ENCODE measurements around the gene CTNNA2. TPM values are rescaled to one million over a fixed set of nuclear protein-coding genes. Genes with fewer than 3 reads are reported as not detected.

CTNNA2 gene
- total RNA-seq, 1 donor from 2014 or later, result 2.9 TPM

DNA sequence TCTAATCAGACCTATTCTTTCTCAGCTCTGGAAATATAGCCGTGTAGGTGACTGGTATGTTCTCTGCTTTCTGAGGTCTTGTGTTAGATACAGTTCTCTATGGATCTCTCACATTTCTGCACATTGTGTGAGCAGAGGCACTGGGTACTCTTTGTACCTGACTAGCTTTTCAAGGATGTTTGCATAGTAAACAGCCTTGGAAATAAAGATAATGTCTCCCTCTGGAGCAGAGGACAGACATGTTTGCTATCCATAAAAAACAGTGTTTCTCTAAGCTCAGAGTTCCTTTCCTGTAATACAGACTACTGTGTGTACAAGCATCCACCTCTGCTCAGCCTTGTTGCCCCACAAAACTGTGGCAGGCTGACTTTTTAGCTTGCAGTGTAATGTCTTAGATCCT is 279.2 kb downstream of the CTNNA2 start:
- no peaks in the 10 kb centered on the region for H3K9me3 ChIP-seq
- H3K36me3 ChIP-seq, result no peaks in the 10 kb centered on the region
- no peaks in the 10 kb centered on the region for H3K4me1 ChIP-seq
- TF ChIP-seq, protein P1, sequence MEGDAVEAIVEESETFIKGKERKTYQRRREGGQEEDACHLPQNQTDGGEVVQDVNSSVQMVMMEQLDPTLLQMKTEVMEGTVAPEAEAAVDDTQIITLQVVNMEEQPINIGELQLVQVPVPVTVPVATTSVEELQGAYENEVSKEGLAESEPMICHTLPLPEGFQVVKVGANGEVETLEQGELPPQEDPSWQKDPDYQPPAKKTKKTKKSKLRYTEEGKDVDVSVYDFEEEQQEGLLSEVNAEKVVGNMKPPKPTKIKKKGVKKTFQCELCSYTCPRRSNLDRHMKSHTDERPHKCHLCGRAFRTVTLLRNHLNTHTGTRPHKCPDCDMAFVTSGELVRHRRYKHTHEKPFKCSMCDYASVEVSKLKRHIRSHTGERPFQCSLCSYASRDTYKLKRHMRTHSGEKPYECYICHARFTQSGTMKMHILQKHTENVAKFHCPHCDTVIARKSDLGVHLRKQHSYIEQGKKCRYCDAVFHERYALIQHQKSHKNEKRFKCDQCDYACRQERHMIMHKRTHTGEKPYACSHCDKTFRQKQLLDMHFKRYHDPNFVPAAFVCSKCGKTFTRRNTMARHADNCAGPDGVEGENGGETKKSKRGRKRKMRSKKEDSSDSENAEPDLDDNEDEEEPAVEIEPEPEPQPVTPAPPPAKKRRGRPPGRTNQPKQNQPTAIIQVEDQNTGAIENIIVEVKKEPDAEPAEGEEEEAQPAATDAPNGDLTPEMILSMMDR (IDR thresholded peaks at IDR 0.05), result no peak
- TF ChIP-seq POLR2AphosphoS5 (IDR thresholded peaks at IDR 0.05; ENCODE audit: insufficient read depth in 1 of 2, low read depth in 1 of 2) (no peak), POLR2A (IDR thresholded peaks at IDR 0.05) (no peak)
- H3K27me3 ChIP-seq, result no peaks in the 10 kb centered on the region
- no peak overlapping the region for H3K4me3 ChIP-seq
- intact Hi-C loops (cut with DNase I), result no loop called here
- DNase-seq (ENCODE audit: extremely low spot score in 2 of 2), result no peak
- H3K27ac ChIP-seq, result no peak overlapping the region

DNA sequence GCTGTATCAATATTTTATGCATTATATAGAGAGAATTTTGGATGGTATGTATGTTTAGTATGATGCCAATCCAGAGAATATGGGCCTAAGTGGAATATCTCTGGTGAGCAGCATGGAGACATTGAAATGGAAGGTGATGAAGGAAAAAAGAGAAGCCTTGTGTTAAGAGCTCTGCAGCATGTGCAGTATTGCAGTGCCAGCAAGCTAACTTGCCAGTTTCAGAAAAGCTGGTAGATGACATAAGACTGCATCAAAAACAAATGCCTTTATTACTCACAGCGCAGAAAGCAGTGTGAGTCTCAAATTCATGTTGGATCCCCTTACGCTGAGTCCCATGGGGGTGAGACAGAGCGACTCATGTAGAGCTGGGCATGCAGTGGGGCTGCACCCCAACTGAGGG is 280.2 kb downstream of the CTNNA2 start:
- TF ChIP-seq, protein P1 (IDR thresholded peaks at IDR 0.05), result no peak
- TF ChIP-seq POLR2AphosphoS5 (IDR thresholded peaks at IDR 0.05; ENCODE audit: insufficient read depth in 1 of 2, low read depth in 1 of 2) (no peak), POLR2A (IDR thresholded peaks at IDR 0.05) (no peak)
- H3K27me3 ChIP-seq, result no peaks in the 10 kb centered on the region
- no peak for DNase-seq (ENCODE audit: extremely low spot score in 2 of 2)
- H3K36me3 ChIP-seq, result no peaks in the 10 kb centered on the region
- H3K27ac ChIP-seq, result no peak overlapping the region
- H3K4me3 ChIP-seq, result no peak overlapping the region
- intact Hi-C loops (cut with DNase I), result no loop called here
- H3K4me1 ChIP-seq, result no peaks in the 10 kb centered on the region
- H3K9me3 ChIP-seq, result no peaks in the 10 kb centered on the region

DNA sequence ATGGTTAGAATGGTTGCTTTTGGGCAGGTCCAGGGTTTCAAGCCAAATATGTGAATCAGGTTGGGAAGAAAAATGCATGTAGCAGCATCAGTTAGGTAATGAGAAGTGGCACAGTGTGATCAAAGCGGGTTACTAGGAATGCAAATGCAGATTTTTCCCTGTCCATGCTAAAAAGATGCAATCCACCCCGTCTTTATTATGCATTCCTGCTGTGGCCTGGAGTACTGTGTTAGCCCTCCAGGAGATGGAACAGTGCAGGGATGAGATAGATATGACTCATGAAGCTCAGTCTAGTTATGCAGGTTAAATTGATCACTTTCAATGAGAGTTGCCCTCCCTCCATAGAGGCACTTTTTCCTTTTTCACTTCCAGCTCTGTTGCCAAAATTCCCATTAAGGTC is 283.8 kb downstream of the CTNNA2 start:
- intact Hi-C loops (cut with DNase I), result no loop called here
- Histone ChIP-seq H3K36me3 (no peaks in the 10 kb centered on the region), H3K4me3 (no peak overlapping the region), H3K27ac (no peak overlapping the region), H3K4me1 (no peaks in the 10 kb centered on the region), H3K9me3 (no peaks in the 10 kb centered on the region), H3K27me3 (no peaks in the 10 kb centered on the region)
- TF ChIP-seq, protein P1 (IDR thresholded peaks at IDR 0.05), result no peak
- TF ChIP-seq POLR2A (IDR thresholded peaks at IDR 0.05), result no peak
- no peak for TF ChIP-seq POLR2AphosphoS5 (IDR thresholded peaks at IDR 0.05; ENCODE audit: insufficient read depth in 1 of 2, low read depth in 1 of 2)
- DNase-seq (ENCODE audit: extremely low spot score in 2 of 2), result no peak

DNA sequence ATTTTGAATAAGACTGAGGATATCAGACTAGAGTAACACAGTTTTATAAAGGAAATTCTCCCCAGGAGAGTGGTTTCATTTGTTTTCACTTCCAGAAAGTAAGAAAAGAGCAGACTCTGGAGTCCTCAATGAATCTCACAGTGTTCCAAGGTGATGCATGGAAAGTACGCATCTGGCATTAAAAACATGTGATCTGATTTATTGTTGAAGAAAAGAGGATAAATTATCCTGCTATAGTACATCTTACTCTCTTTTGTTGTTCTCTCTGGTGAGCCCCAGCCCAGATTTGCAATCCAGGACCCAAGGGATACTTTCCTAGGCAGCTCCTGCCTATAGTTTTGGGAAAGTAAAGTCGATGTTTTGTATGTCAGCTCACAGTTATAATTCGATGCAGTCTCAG is 285.9 kb downstream of the CTNNA2 start:
- H3K36me3 ChIP-seq, result no peaks in the 10 kb centered on the region
- H3K4me3 ChIP-seq, result no peak overlapping the region
- H3K27me3 ChIP-seq, result no peaks in the 10 kb centered on the region
- no peaks in the 10 kb centered on the region for H3K9me3 ChIP-seq
- no peak overlapping the region for H3K27ac ChIP-seq
- DNase-seq (ENCODE audit: extremely low spot score in 2 of 2), result no peak
- TF ChIP-seq POLR2A (IDR thresholded peaks at IDR 0.05), result no peak
- TF ChIP-seq POLR2AphosphoS5 (IDR thresholded peaks at IDR 0.05; ENCODE audit: insufficient read depth in 1 of 2, low read depth in 1 of 2), result no peak
- TF ChIP-seq, protein P1 (IDR thresholded peaks at IDR 0.05), result no peak
- no peaks in the 10 kb centered on the region for H3K4me1 ChIP-seq
- intact Hi-C loops (cut with DNase I), result no loop called here

DNA sequence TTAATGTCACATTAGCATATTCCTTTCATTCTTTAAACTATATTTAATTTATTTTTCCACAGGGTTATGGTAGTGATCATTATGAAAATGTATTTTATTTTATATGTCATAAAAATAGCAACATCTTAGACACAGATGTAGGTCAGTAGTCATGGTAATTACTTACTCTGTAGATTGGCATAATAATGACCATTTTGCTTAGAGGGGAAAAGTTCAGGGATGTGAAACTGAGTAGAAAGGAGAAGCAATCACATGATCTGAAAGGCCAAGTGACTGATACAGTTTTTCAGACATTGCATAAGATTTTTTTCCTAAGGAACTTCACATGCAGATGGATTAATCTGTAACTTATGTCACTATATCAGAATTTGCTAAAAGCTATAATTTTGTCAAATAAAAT is 286.9 kb downstream of the CTNNA2 start:
- Histone ChIP-seq H3K27ac (no peak overlapping the region), H3K9me3 (no peaks in the 10 kb centered on the region), H3K4me1 (no peaks in the 10 kb centered on the region), H3K27me3 (no peaks in the 10 kb centered on the region), H3K36me3 (no peaks in the 10 kb centered on the region), H3K4me3 (no peak overlapping the region)
- intact Hi-C loops (cut with DNase I), result no loop called here
- TF ChIP-seq, protein P1 (IDR thresholded peaks at IDR 0.05), result no peak
- no peak for TF ChIP-seq POLR2AphosphoS5 (IDR thresholded peaks at IDR 0.05; ENCODE audit: insufficient read depth in 1 of 2, low read depth in 1 of 2)
- no peak for TF ChIP-seq POLR2A (IDR thresholded peaks at IDR 0.05)
- DNase-seq (ENCODE audit: extremely low spot score in 2 of 2), result no peak

All from vagina (tissue), 2 donors.